ENCODE results near the gene ANKRD36. TPM values are rescaled to one million over a fixed set of nuclear protein-coding genes. Genes with fewer than 3 reads are reported as not detected.
"Not testable (repeated sequence)": the region's sequence is repeated elsewhere in the genome, so short reads cannot be mapped to it uniquely, and the experiment has no call there.

The ANKRD36 gene
- total and polyA plus RNA-seq, 2 of the 13 experiments (the other 11 are each of a cell fraction or from before 2014, with no cell fraction given): 6.4 to 27.3 TPM

DNA sequence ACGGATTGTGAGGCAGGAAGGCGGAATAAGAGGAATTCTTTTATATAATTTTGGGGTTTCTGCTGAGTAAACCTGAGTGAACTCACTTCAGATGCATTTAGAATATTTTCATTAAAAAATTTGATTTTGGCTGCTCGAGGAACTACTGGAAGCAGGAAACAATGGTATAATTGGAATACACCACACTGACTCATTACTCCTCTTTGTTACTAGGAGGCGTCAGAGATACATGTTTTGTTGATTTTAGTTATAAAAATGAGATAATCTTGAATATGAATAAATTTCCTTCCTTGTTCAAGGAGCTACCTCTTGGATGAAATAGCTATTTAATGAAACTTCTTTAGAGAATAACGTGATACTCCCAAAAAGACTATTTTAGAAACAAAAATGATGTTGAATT lies 97.4 kb downstream of the ANKRD36 start (continued):
- TF ChIP-seq ZBTB39 (CRISPR knock-in tag; IDR thresholded peaks at IDR 0.05): no peak
- TF ChIP-seq GLI4 (CRISPR knock-in tag; IDR thresholded peaks at IDR 0.05; ENCODE audit: borderline replicate concordance): no peak
- no peak for TF ChIP-seq ARNTL (CRISPR knock-in tag; IDR thresholded peaks at IDR 0.05)
- no peak for TF ChIP-seq USF2 (IDR thresholded peaks at IDR 0.05; ENCODE audit: low read depth, low read length)
- TF ChIP-seq USF2 (CRISPR knock-in tag; IDR thresholded peaks at IDR 0.05; ENCODE audit: borderline replicate concordance): no peak
- no peak for TF ChIP-seq ZNF510 (CRISPR knock-in tag; IDR thresholded peaks at IDR 0.05; ENCODE audit: low read depth)
- no peak for TF ChIP-seq ZNF225 (CRISPR knock-in tag; IDR thresholded peaks at IDR 0.05)
- no peak for TF ChIP-seq RAD21 (CRISPR knock-in tag; IDR thresholded peaks at IDR 0.05)
- no peak for TF ChIP-seq ZNF432 (CRISPR knock-in tag; IDR thresholded peaks at IDR 0.05; ENCODE audit: borderline replicate concordance)
- no peak for TF ChIP-seq FOXK1 (CRISPR knock-in tag; IDR thresholded peaks at IDR 0.05; ENCODE audit: borderline replicate concordance, low read depth)

- H2AFZ ChIP-seq (ENCODE audit: low read length); H3K4me1 ChIP-seq (ENCODE audit: insufficient read depth, low read length); ATAC-seq; DNase-seq (ENCODE audit: low spot score); BruUV-seq (replicated peaks); intact Hi-C loops (cut with micrococcal nuclease; ENCODE audit: unreplicated experiment); H3K4me3 ChIP-seq (replicated peaks in 1 of 3; ENCODE audit: insufficient read depth in 1 of 3, low read depth in 2 of 3, low read length in 3 of 3); H4K20me1 ChIP-seq (ENCODE audit: insufficient read depth, low read length); H3K4me2 ChIP-seq (ENCODE audit: low read depth, low read length); POLR2A ChIA-PET; H3K27ac ChIP-seq (ENCODE audit: extremely low read length, insufficient read depth, low read length); H3K9me3 ChIP-seq (ENCODE audit: low read length); H3K36me3 ChIP-seq (replicated peaks in 1 of 2; ENCODE audit: control insufficient read depth in 1 of 2, insufficient read depth in 2 of 2, low read length in 2 of 2); H3K27me3 ChIP-seq (ENCODE audit: control insufficient read depth in 1 of 2, insufficient read depth in 2 of 2, low read length in 2 of 2); in situ Hi-C loops (cut with HindIII; ENCODE audit: extremely low pct_ligation_motif_present, low pct_unique_long_range_greater_than_20kb); FAIRE-seq; H3K79me2 ChIP-seq (ENCODE audit: insufficient read depth, low read length); CTCF ChIA-PET (ENCODE audit: low intra/inter-chr PET ratio, low total read pairs); H3K9ac ChIP-seq (ENCODE audit: insufficient read depth, low read depth, low read length): not testable (repeated sequence)
- 100% methylated on average over 1 of the region's 2 CpGs for WGBS (ENCODE audit: low lambda C conversion rate)
These were observed 102.1 kb downstream of the ANKRD36 start for GRCh38 chr2:97215025-97215424.

All from HepG2 (cell line).